Neural progenitor cell (in vitro differentiated cells): ENCODE results near the gene DLEC1.

Source experiments
- EZH2 ChIP-seq: fragments of 200-600 bp; sonication (generic); IDR thresholded peaks from 2 replicates; pipeline ENCODE4 v1.6.1; 2017; ENCODE audit warnings: antibody characterized with exemption, mild to moderate bottlenecking, moderate library complexity
- TF ChIP-seq, protein P1 (sequence below): fragments of 200-600 bp; sonication (generic); IDR thresholded peaks from 2 replicates; pipeline ENCODE4 v1.5.1; 2017; ENCODE audit warnings: antibody characterized with exemption, mild to moderate bottlenecking

DNA sequence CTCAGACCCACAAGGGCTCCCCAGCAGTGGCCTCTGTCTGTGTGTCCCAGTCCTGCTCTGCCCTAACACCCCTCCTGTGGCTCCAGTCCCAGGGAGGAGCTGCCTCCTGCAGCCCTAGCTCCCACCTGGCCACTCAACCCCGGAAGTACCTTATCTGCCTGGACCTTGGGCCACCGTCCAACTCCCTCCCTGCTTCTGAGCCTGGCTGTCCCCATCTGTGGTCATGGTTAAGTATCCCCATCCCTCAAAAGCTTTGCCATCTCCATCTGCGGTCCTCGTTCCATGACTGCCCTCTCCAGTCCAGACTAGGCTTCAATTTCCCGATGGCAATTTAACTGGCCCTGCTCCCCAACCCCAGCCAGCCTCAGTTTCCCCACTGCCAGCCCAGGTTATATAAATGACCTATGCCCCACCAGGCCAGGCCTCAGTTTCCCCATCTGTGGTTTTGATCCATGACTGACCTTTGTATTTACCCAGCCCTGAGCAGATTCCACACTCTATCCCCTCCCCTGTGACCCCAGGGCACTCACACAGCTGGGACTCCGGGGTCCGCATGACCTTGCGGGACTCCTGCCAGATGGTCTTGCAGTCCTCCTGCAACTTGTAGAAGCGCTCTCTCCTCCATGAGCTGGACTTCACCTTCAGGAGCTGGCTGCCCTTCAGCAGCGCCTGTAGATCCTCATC, 19.2 kb upstream of the DLEC1 start:
- TF ChIP-seq, protein P1, sequence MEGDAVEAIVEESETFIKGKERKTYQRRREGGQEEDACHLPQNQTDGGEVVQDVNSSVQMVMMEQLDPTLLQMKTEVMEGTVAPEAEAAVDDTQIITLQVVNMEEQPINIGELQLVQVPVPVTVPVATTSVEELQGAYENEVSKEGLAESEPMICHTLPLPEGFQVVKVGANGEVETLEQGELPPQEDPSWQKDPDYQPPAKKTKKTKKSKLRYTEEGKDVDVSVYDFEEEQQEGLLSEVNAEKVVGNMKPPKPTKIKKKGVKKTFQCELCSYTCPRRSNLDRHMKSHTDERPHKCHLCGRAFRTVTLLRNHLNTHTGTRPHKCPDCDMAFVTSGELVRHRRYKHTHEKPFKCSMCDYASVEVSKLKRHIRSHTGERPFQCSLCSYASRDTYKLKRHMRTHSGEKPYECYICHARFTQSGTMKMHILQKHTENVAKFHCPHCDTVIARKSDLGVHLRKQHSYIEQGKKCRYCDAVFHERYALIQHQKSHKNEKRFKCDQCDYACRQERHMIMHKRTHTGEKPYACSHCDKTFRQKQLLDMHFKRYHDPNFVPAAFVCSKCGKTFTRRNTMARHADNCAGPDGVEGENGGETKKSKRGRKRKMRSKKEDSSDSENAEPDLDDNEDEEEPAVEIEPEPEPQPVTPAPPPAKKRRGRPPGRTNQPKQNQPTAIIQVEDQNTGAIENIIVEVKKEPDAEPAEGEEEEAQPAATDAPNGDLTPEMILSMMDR = no peak
- TF ChIP-seq EZH2 = no peak
